Vagina (tissue), 2 donors: Measurements from ENCODE around the gene DNAH9. TPM values are rescaled to one million over a fixed set of nuclear protein-coding genes. Genes with fewer than 3 reads are reported as not detected.

Experiments
- DNase-seq, 2 donors: peaks; one replicate each; pipeline ENCODE4 v3.0.0-alpha.2; 2017; ENCODE audit errors: extremely low spot score in 2 of 2
- H3K27ac ChIP-seq: fragments of 200-600 bp; sonication (generic); one replicate; pipeline ENCODE4 v1.5.1; 2019
- H3K27me3 ChIP-seq: fragments of 200-600 bp; sonication (generic); one replicate; pipeline ENCODE4 v1.5.1; 2019
- H3K36me3 ChIP-seq, 2 donors: fragments of 200-600 bp; sonication (generic); one replicate each; pipeline ENCODE4 v1.5.1; 2017 to 2019
- H3K4me1 ChIP-seq: fragments of 200-600 bp; sonication (generic); one replicate; pipeline ENCODE4 v1.5.1; 2019
- H3K4me3 ChIP-seq, 2 donors: fragments of 200-600 bp; sonication (generic); 1 replicate in 1 of 2; 2 replicates in 1 of 2; pipeline ENCODE4 v1.5.1; 2016 to 2019
- H3K9me3 ChIP-seq: fragments of 200-600 bp; sonication (generic); one replicate; pipeline ENCODE4 v1.5.1; 2019
- POLR2A ChIP-seq, 2 donors: fragments of 450-650 bp; IDR thresholded peaks; one replicate each; pipeline ENCODE4 v1.6.1; 2017; ENCODE audit warnings: antibody characterized with exemption in 2 of 2, mild to moderate bottlenecking in 2 of 2, moderate library complexity in 2 of 2
- POLR2AphosphoS5 ChIP-seq, 2 donors: sonication (generic); formaldehyde crosslinking; IDR thresholded peaks; one replicate each; pipeline ENCODE4 v1.9.0; 2017; ENCODE audit warnings: antibody characterized with exemption in 2 of 2, mild to moderate bottlenecking in 2 of 2, low read depth in 1 of 2; ENCODE audit not compliant: insufficient read depth in 1 of 2
- intact Hi-C: fragments of 100-400 bp; cut with DNase I; formaldehyde crosslinking; loops from one replicate; pipeline ENCODE4 v1.15.1; 2023
- total RNA-seq: library from RNA; depleted of rRNA; stranded (reverse); fragments of >200 nt; gene quantifications from one replicate; pipeline ENCODE4 v1.2.3, GENCODE V29; 2016
- TF ChIP-seq, protein P1 (sequence below), 3 experiments: fragments of 450-650 bp in 2 of 3; fragments of 200-600 bp in 1 of 3; sonication (generic) in 1 of 3; IDR thresholded peaks; one replicate each; pipeline ENCODE4 v1.5.1; 2017 to 2019; ENCODE audit warnings: antibody characterized with exemption in 3 of 3, mild to moderate bottlenecking in 2 of 3, moderate library complexity in 2 of 3

DNAH9 gene
- total RNA-seq, 1 donor from 2014 or later = not detected

DNA sequence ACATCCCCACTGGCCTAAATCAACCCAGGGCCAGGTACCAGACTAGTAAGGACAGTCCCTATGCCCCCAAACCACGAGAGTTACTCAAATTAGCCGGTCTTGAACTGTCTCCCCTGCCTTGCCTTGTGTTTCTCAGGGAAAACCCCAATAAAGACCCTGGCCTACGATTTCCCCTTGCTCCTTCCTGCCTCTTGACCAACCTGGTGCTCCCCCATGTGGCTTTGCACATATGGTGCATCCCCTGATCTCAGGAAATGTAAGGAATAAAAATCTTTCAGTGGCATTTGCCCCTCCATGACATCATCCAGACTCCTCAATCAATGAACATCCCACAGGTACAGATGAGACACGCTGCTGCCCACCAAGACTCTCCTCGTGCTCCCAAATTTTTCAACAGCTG is 311.1 kb downstream of the DNAH9 start:
- H3K36me3 ChIP-seq = no peaks in the 10 kb centered on the region
- H3K9me3 ChIP-seq = no peaks in the 10 kb centered on the region
- DNase-seq = no peak
- H3K27ac ChIP-seq = no peak overlapping the region
- TF ChIP-seq POLR2AphosphoS5 (IDR thresholded peaks at IDR 0.05; ENCODE audit: insufficient read depth in 1 of 2, low read depth in 1 of 2) (no peak), POLR2A (IDR thresholded peaks at IDR 0.05) (no peak)
- TF ChIP-seq, protein P1, sequence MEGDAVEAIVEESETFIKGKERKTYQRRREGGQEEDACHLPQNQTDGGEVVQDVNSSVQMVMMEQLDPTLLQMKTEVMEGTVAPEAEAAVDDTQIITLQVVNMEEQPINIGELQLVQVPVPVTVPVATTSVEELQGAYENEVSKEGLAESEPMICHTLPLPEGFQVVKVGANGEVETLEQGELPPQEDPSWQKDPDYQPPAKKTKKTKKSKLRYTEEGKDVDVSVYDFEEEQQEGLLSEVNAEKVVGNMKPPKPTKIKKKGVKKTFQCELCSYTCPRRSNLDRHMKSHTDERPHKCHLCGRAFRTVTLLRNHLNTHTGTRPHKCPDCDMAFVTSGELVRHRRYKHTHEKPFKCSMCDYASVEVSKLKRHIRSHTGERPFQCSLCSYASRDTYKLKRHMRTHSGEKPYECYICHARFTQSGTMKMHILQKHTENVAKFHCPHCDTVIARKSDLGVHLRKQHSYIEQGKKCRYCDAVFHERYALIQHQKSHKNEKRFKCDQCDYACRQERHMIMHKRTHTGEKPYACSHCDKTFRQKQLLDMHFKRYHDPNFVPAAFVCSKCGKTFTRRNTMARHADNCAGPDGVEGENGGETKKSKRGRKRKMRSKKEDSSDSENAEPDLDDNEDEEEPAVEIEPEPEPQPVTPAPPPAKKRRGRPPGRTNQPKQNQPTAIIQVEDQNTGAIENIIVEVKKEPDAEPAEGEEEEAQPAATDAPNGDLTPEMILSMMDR (IDR thresholded peaks at IDR 0.05) = no peak
- no peak overlapping the region for H3K4me3 ChIP-seq
- no peaks in the 10 kb centered on the region for H3K27me3 ChIP-seq
- no peaks in the 10 kb centered on the region for H3K4me1 ChIP-seq
- intact Hi-C loops = no loop called here

DNA sequence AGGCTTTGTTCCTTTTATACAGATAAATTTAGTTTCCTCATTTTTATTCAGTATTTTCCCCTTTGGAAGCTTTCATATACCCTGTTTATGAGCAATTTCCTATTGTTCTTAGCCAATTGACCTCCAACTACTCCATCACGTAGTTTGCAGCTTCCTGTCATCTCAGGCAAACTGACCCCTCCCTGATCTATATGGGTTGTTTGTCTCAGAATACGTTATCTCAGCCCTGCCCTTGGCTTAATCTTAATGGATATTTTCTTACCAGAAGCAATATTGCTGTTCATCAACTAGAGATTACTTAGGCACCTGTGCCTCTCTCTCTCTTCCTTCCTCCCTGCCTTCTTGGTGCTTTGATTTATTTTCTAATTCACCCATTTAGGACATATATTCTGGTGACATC is 317.8 kb downstream of the DNAH9 start:
- TF ChIP-seq POLR2A (IDR thresholded peaks at IDR 0.05) (no peak), POLR2AphosphoS5 (IDR thresholded peaks at IDR 0.05; ENCODE audit: insufficient read depth in 1 of 2, low read depth in 1 of 2) (no peak)
- TF ChIP-seq, protein P1 (IDR thresholded peaks at IDR 0.05) = no peak
- no peak overlapping the region for H3K4me3 ChIP-seq
- H3K27ac ChIP-seq = no peak overlapping the region
- DNase-seq = no peak
- no peaks in the 10 kb centered on the region for H3K4me1 ChIP-seq
- H3K36me3 ChIP-seq = no peaks in the 10 kb centered on the region
- no peaks in the 10 kb centered on the region for H3K9me3 ChIP-seq
- intact Hi-C loops = no loop called here
- no peaks in the 10 kb centered on the region for H3K27me3 ChIP-seq

DNA sequence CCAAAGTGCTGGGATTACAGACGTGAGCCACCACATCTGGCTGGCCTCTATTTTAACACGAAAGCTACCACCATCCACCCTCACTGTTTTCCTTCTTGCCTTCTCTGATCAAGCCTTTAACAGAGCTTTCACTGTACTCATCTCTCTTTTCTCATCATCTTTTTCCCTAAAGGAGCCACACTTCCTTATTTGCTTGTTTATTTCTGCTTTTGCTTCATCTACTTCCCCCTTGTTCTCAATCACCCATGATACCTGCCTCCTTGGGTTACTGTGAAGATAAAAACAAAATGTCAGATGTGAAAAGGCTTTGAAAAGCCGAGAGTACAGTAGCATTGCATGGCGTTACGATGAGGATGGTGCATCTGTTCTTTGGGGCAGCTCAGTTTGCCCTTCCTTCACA is 319.1 kb downstream of the DNAH9 start:
- DNase-seq = no peak

DNA sequence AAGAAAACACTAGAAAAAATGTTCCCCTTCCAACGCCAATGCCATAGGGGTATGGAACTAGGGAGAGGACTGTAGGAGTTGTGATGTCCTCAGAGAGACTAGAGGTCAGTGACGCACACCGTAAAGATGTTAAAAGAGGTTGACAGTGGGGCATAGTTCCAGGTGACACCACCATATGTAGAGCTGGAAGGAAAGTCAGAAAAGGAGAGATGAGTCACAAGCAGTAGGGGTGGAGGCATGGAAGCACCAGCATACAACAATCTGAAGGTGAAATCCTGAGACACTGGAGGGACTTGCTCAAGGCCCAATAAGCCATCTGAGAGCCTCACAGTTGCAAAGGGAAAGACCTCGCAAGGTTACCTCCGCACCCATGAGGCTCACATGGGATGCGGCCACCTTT is 323.0 kb downstream of the DNAH9 start:
- H3K27ac ChIP-seq = no peak overlapping the region
- H3K4me3 ChIP-seq = no peak overlapping the region
- H3K36me3 ChIP-seq = no peaks in the 10 kb centered on the region
- H3K4me1 ChIP-seq = no peaks in the 10 kb centered on the region
- intact Hi-C loops = no loop called here
- H3K9me3 ChIP-seq = no peaks in the 10 kb centered on the region
- H3K27me3 ChIP-seq = no peaks in the 10 kb centered on the region
- DNase-seq = no peak
- TF ChIP-seq POLR2A (IDR thresholded peaks at IDR 0.05) (no peak), POLR2AphosphoS5 (IDR thresholded peaks at IDR 0.05; ENCODE audit: insufficient read depth in 1 of 2, low read depth in 1 of 2) (no peak)
- TF ChIP-seq, protein P1 (IDR thresholded peaks at IDR 0.05) = no peak

More for the DNA sequence above, 319.1 kb downstream of the DNAH9 start:
- Histone ChIP-seq H3K27me3 (no peaks in the 10 kb centered on the region), H3K4me3 (no peak overlapping the region), H3K27ac (no peak overlapping the region), H3K9me3 (no peaks in the 10 kb centered on the region), H3K4me1 (no peaks in the 10 kb centered on the region), H3K36me3 (no peaks in the 10 kb centered on the region)
- intact Hi-C loops = no loop called here
- TF ChIP-seq POLR2AphosphoS5 (IDR thresholded peaks at IDR 0.05; ENCODE audit: insufficient read depth in 1 of 2, low read depth in 1 of 2) (no peak), POLR2A (IDR thresholded peaks at IDR 0.05) (no peak)
- TF ChIP-seq, protein P1 (IDR thresholded peaks at IDR 0.05) = no peak

DNA sequence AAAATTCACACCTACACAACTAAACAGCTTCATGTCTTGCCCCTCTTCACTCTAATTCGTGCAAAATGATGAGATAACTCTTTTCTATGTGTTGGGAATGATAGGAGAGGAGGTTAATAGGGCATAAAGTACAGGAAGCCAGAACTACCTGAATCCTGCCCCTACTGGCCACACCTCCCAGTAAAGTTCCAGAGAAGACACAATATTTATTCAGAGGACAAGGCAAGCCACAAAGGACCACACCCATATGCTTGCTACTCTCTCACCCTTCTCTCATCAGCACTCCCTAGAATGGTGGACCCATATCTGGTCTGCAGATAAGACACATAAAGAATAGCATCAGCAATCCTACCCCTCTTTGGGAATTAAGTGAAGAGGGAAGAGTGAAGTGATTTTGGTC is 324.4 kb downstream of the DNAH9 start:
- no peaks in the 10 kb centered on the region for H3K36me3 ChIP-seq
- intact Hi-C loops = no loop called here
- TF ChIP-seq POLR2A (IDR thresholded peaks at IDR 0.05) = no peak
- TF ChIP-seq POLR2AphosphoS5 (IDR thresholded peaks at IDR 0.05; ENCODE audit: insufficient read depth in 1 of 2, low read depth in 1 of 2) = no peak
- TF ChIP-seq, protein P1 (IDR thresholded peaks at IDR 0.05) = no peak
- no peaks in the 10 kb centered on the region for H3K4me1 ChIP-seq
- no peak overlapping the region for H3K4me3 ChIP-seq
- H3K27ac ChIP-seq = no peak overlapping the region
- H3K9me3 ChIP-seq = no peaks in the 10 kb centered on the region
- H3K27me3 ChIP-seq = no peaks in the 10 kb centered on the region
- DNase-seq = no peak
